Fibroblast of skin of left quadriceps (primary cell): ENCODE measurements around the gene DNAJC5G.
"Not testable (repeated sequence)": the region's sequence is repeated elsewhere in the genome, so short reads cannot be mapped to it uniquely, and the experiment has no call there.

Source experiments
- DNase-seq, 2 experiments: peaks; one replicate each; pipeline ENCODE4 v3.0.0-alpha.2; 2013; ENCODE audit warnings: low read depth in 2 of 2

Gene DNAJC5G

GRCh38 chr2:27281442-27281841, 6.2 kb downstream of the DNAJC5G start:
- no peak for DNase-seq

- no peak for DNase-seq
Measured at GRCh38 chr2:27281855-27282559, 6.8 kb downstream of the DNAJC5G start, which contains the start of gene TRIM54. TRIM54 (plus strand) TSS chr2:27282429; CDS start chr2:27282732, 303 bp downstream.

- DNase-seq = no peak
Measured at GRCh38 chr2:27282892-27283291, 7.7 kb downstream of the DNAJC5G start.

DNA sequence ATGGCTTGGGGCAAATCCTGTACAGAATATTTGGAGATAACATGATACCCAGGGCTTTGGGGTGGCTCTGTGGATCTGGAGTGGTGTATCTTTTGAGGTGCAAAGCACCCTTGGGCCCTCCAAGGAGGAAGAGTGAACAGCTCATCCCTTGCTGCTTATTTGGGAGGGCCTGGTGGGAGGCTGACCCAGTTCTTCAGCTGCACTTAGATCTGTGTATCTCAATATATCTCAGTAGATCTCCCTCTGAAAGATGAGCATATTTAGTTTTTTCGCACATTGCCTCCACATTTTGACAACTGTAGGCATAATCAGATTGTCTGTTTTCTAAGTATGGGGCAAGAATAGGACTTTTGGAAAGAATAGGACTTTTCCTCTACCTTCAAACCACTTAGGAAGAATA, 9.8 kb downstream of the DNAJC5G start:
- no peak for DNase-seq

DNA sequence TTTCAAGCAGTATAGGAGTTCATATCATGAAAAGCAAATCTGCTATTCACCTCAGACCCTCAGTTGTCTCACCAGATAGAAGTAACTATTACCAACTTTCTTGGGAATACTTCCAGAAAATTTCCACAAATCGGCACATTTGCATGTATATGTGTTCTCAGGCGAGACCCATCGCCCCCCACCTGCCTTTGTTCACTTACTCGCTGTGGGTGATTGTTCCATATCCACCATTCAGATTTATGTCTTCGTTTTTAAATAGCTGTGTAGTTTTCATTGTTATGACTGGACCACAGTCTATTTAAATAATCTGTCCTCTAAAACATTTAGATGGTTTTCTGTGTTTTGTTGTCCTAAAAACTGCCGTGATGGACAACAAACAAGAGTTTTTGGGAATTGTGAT, 10.2 kb downstream of the DNAJC5G start:
- DNase-seq = no peak

DNA sequence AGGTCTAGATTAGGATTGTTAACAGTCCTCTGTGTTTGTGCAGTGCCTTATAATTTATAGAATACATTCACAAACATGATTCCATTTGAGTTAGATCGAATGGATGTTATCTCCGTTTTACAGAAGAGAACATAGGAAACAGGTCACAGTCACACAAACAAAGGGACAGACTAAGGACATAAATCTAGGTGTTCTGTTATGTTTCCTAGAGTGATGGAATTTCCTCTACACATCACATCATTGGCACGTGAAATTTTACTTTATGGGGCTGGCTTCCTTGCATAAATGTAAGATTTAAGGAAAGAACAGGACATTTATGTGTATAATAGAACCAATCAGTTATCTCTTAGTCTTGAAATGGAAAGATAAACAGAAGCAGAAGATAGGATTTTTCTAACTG, 13.4 kb downstream of the DNAJC5G start:
- no peak for DNase-seq

GRCh38 chr2:27290549-27290948, 15.3 kb downstream of the DNAJC5G start:
- DNase-seq = no peak

DNA sequence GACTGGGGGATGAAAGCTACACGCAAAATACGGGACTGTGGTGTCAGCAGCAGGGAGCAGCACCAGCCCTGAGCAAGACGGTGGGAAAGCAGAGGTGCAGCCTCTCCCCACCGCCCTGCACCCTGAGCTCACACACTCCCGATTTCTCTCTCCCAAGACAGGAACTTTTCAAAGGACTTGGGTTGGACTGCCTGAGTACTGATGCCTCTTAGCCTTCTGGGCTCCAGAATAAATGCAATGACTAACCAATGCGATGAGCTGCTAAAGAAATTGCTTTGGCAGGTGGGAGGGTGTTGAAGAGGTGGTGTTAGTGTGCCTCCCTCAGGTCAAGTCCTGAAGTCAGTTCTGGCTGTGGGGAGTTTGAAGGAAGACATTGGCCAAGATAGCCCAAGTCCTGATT, 16.6 kb downstream of the DNAJC5G start:
- DNase-seq = no peak

DNA sequence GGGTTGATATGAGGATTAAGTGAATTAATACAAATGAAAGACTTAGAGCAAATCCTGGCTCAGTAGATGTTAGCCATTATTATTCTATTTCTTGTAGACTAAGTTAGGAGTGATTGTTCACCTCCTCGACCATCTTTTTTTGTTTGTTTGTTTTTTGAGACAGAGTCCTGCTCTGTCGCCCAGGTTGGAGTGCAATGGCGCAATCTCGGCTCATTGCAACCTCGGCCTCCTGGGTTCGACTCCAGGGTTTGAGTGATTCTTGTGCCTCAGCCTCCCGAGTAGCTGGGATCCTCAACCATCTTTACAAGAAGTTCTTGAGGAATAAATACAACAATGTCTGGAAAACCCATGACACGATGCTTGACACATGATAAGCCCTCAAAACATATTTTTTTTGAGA, 19.7 kb downstream of the DNAJC5G start:
- DNase-seq = no peak

- no peak for DNase-seq
Measured at GRCh38 chr2:27296481-27296880, 21.2 kb downstream of the DNAJC5G start.

DNA sequence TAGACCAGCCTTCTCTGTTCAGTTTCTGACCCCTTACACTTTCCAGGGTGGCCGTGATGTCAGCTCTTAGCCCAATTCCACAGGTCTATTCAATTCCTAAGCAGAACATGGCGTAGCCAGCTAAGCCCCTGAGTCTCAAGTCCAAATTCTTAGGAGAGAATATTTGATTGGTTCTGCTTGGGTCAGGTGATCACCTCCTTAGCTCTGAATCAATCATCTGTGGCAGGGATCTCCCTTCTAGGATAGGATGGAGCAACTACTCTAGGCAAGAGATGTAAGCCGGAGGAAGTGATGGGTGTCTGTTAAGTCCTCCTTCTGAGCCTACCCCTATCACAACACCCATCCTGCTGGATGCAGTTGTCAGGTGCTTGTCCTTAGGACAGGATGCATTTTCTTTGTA, 22.0 kb downstream of the DNAJC5G start:
- DNase-seq = no peak

- DNase-seq = no peak
Measured at GRCh38 chr2:27298391-27299080, 23.3 kb downstream of the DNAJC5G start.

DNA sequence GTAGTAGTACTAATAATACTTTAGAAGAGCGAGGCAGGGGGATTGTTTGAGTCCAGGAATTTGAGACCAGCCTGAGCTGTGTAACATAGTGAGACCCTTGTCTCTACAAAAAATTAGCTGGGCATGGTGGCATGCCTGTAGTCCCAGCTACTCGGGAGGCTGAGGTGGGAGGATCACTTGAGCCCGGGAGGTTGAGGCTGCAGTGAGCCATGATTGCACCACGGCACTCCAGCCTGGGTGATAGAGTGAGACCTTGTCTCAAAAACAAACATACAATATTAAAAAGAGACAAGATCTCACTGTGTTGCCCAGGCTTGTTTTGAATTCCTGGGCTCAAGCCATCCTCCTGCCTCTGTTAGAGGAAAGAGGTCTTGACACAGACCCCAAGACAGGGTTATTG, 25.4 kb downstream of the DNAJC5G start:
- not testable (repeated sequence) for DNase-seq

DNA sequence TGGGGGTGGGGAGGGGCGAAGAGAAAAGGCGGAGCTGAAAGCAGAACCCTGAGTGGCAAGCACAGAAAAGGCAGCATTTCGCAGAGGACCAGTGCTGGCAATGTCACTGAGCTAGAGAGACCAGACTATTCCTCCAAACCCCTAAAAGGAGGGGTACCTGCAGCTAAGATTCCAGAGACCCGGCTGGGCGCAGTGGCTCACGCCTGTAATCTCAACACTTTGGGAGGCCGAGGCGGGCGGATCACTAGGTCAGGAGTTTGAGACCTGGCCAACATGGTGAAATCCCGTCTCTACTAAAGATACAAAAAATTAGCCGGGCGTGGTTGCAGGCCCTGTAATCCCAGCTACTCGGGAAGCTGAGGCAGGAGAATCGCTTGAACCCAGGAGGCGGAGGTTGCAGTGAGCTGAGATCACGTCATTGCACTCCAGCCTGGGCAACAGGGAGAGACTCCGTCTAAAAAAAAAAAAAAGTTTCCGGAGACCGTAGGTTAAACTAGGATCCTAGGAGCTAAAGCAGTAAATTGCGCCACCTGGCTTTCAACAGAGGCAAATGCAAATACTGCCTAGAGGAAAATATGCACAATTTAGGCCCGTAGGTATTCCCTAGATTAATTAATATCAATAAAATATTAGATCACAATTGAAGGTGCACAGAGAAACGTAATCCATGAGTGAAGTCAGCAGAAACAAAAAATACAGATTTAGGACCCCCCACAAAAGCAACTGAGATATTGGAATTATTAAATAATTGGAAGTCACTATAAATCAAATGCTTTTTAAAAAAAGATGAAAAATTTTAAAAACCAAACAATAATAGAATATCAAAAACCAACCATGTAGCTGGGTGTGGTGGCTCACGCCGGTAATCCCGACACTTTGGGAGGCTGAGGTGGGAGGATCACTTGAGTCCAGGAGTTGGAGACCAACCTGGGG, 28.1 kb downstream of the DNAJC5G start:
- DNase-seq = peak; percentile 32 to 38

GRCh38 chr2:27304488-27305240, 29.4 kb downstream of the DNAJC5G start:
- no peak for DNase-seq

DNA sequence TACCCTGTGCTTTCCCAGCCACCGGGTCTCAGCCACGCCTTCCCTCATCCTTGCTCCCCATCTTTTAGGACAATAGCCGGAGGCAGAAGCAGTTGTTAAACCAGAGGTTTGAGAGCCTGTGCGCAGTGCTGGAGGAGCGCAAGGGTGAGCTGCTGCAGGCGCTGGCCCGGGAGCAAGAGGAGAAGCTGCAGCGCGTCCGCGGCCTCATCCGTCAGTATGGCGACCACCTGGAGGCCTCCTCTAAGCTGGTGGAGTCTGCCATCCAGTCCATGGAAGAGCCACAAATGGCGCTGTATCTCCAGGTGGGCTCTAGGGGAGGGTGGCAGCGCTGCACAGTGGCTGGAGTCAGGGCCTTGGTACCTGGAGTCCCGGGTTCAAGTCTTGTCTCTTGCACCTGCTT, 30.3 kb downstream of the DNAJC5G start:
- DNase-seq = no peak

DNA sequence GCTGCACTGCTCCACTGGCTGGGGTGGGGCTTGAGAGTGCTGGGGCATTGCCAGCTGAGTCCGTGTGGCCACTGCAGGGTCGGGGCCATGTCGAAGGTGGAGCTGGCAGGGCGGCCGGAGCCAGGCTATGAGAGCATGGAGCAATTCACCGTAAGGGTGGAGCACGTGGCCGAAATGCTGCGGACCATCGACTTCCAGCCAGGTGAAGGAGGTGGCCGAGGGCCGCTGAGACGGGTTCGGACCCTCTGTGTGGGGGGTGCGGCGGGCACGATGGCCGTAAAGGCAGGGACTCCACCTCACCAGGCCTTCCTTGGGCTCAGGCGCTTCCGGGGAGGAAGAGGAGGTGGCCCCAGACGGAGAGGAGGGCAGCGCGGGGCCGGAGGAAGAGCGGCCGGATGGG, 30.9 kb downstream of the DNAJC5G start:
- no peak for DNase-seq

GRCh38 chr2:27306573-27307286, 31.5 kb downstream of the DNAJC5G start:
- DNase-seq = no peak

- DNase-seq = no peak
Measured at GRCh38 chr2:27307287-27307544, 32.0 kb downstream of the DNAJC5G start.

DNA sequence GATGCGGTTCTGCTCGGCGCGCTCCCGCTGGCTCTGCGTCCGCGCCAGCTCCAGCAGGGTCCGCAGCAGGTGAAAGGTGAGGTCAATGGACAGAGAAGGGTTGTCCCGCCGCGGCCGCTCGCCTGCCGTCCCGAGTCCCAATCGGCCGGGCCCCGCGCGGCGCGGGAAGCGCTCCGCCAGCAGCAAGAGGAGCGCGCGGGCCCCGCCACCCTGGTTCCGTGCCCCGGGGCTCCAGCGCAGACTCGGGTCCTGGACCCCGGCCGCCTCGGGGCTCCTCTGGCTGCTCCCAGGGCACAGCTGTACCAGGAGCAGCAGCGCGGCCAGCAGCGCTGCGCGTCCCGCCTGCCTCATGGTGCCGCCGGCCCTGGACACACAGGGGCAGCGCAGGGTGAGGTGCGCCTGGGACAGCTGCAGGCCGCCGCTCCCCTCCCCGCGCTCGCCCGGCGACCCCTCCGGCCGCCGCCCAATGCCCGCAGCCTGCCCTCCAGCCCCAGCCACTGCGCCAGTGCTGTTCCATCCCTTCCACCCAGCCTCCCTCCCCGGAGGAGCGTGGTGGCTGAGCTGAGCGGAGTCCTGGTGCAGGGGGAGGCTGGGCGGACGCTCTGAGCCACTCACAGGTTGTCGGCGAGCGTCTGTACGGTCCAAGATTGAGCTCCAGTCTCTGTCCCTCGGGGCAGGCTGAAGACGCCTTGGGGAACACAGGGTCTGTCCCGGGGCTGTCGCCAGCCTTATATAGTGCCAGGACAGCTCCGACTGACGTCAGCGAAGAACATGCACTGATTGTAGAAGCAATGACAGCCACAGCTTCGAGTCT, 32.5 kb downstream of the DNAJC5G start:
- no peak for DNase-seq
